ENCODE data around the gene CPEB4. TPM values are rescaled to one million over a fixed set of nuclear protein-coding genes. Genes with fewer than 3 reads are reported as not detected.
A peak's percentile ranks its signal among the peaks of the same experiment; 100 is the strongest.

CPEB4 gene
- total and polyA plus RNA-seq, 5 experiments from 2014 or later, result 1.2 to 16.0 (median 4.4) TPM

- no peak overlapping the region for H3K4me3 Mint-ChIP-seq
- peak overlapping the region in 5 of 10 donors; percentile 8 to 59 (median 10) for H3K27ac Mint-ChIP-seq
- no peaks in the 10 kb centered on the region for H3K9me3 Mint-ChIP-seq
- ATAC-seq, result no peak
- peaks cover 15 to 43% (median 39%) of the 10 kb centered on the region in 4 donors for H3K4me1 Mint-ChIP-seq
- peaks cover 0 to 18% (median 5%) of the 10 kb centered on the region in 3 donors for H3K36me3 Mint-ChIP-seq
- no peak for DNase-seq
- POLR2A ChIA-PET, result no interaction called here
- no peaks in the 10 kb centered on the region for H3K27me3 Mint-ChIP-seq
Measured at GRCh38 chr5:173924899-173925298, 36.8 kb downstream of the CPEB4 start.

DNA sequence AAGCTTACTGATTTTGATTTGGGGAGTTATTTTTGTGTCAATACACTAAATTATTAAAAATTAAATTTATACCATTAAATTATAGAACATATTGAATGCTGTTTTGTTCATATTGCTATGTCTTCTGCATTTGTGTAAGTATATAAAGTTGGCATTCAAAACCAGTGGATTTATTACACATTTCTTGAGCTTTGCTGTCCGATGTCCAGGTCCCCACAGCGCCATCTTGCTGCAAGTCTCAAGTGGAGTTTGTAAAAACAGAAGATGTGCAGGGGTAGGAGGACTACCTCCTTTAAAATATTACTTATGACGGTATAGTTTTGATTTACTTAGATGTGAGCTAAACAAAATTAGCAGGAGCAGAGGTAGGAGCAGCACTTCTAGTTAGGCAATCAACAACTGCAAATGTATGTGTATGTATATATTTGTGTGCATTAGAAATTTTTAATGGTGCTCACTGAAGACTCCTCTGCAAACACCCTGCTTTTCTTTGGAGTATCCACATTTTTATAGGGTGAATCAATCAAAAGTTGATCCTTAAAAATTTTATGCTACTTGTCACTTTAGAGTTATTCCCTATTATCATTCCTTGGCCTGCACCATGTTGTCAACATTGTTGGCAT, 37.4 kb downstream of the CPEB4 start:
- peaks cover 15 to 41% (median 39%) of the 10 kb centered on the region in 4 donors for H3K4me1 Mint-ChIP-seq
- peaks cover 0 to 22% (median 5%) of the 10 kb centered on the region in 3 donors for H3K36me3 Mint-ChIP-seq
- POLR2A ChIA-PET, result interaction anchor here (1.0 kb wide), 1 partner anchor 40 kb away, joined by 3 read pairs; no protein-coding TSS in a partner anchor
- H3K9me3 Mint-ChIP-seq, result no peaks in the 10 kb centered on the region
- H3K4me3 Mint-ChIP-seq, result no peak overlapping the region
- no peaks in the 10 kb centered on the region for H3K27me3 Mint-ChIP-seq
- ATAC-seq, result peak; percentile 46 to 50
- H3K27ac Mint-ChIP-seq, result peak overlapping the region in 1 of 10 donors; percentile 37
- DNase-seq, result peak; percentile 15 to 67 (median 30)

GRCh38 chr5:173926359-173926758, 38.2 kb downstream of the CPEB4 start:
- Mint-ChIP-seq H3K27ac (no peak overlapping the region), H3K27me3 (no peaks in the 10 kb centered on the region), H3K9me3 (no peaks in the 10 kb centered on the region), H3K4me3 (no peak overlapping the region), H3K4me1 (peaks cover 15 to 35% (median 31%) of the 10 kb centered on the region in 4 donors), H3K36me3 (peaks cover under 1 to 22% (median 5%) of the 10 kb centered on the region in 3 donors)
- no peak for DNase-seq
- POLR2A ChIA-PET, result interaction anchor here (1.0 kb wide), 2 partner anchors 20 to 41 kb away, joined by 3 to 4 read pairs; no protein-coding TSS in a partner anchor
- ATAC-seq, result no peak

- DNase-seq (no peak), ATAC-seq (no peak)
- H3K4me3 Mint-ChIP-seq, result no peak overlapping the region
- H3K27me3 Mint-ChIP-seq, result no peaks in the 10 kb centered on the region
- POLR2A ChIA-PET, result no interaction called here
- peaks cover 13 to 21% (median 17%) of the 10 kb centered on the region in 4 donors for H3K4me1 Mint-ChIP-seq
- H3K27ac Mint-ChIP-seq, result no peak overlapping the region
- no peaks in the 10 kb centered on the region for H3K9me3 Mint-ChIP-seq
- peaks cover 5 to 34% (median 12%) of the 10 kb centered on the region in 3 donors for H3K36me3 Mint-ChIP-seq
Measured at GRCh38 chr5:173928871-173929574, 40.9 kb downstream of the CPEB4 start.

- Mint-ChIP-seq H3K9me3 (no peaks in the 10 kb centered on the region), H3K27ac (no peak overlapping the region), H3K4me1 (peaks cover 5 to 15% (median 9%) of the 10 kb centered on the region in 4 donors), H3K27me3 (no peaks in the 10 kb centered on the region), H3K36me3 (peaks cover 5 to 48% (median 17%) of the 10 kb centered on the region in 3 donors), H3K4me3 (no peak overlapping the region)
- DNase-seq (no peak), ATAC-seq (no peak)
- POLR2A ChIA-PET, result no interaction called here
Measured at GRCh38 chr5:173932695-173933139, 44.6 kb downstream of the CPEB4 start.

DNA sequence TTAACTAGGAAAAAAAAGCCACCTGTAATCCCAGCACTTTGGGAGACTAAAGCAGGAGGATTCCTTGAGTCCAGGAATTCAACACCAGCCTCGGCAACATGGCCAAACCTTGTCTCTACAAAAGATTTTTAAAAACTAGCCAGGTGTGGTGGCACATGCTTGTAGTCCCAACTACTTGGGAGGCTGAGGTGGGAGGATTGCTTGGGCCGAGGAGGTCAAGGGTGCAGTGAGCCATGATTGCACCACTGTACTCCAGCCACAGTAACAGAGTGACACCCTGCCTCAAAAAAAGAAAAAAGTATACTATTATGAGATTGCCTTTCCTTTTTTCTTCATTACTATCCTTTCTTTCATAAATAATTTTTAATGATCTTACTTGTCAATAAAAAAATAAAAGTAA, 45.8 kb downstream of the CPEB4 start:
- Mint-ChIP-seq H3K27ac (no peak overlapping the region), H3K4me1 (peaks cover 0 to 14% (median 8%) of the 10 kb centered on the region in 4 donors), H3K27me3 (no peaks in the 10 kb centered on the region), H3K4me3 (no peak overlapping the region), H3K36me3 (peaks cover 0 to 45% (median 17%) of the 10 kb centered on the region in 3 donors), H3K9me3 (no peaks in the 10 kb centered on the region)
- ATAC-seq (no peak), DNase-seq (no peak)
- POLR2A ChIA-PET, result no interaction called here

DNA sequence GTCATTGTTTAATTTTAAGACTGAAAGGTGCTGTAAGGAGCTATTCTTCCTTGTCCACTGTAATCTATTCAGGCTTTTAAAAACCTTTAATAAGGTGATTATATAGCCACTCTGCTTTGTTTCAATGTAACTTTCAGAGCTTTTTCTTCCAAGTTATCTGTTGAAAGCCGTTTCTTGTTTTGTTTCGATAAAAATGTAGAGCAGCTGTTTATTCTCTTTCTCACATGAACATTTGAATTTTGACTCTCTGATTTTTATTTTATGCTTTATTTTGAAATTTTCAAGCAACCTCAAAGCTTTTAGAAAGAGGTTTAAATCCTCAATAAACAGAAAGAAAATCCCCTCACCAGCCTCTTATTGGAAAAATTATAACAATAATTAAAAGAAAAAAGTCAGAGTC, 47.2 kb downstream of the CPEB4 start:
- Mint-ChIP-seq H3K4me3 (no peak overlapping the region), H3K9me3 (no peaks in the 10 kb centered on the region), H3K27me3 (no peaks in the 10 kb centered on the region), H3K36me3 (peaks cover 0 to 44% (median 17%) of the 10 kb centered on the region in 3 donors), H3K27ac (no peak overlapping the region), H3K4me1 (peaks cover 0 to 14% (median 7%) of the 10 kb centered on the region in 4 donors)
- no peak for ATAC-seq
- DNase-seq, result no peak
- POLR2A ChIA-PET, result interaction anchor here (0.5 kb wide), 1 partner anchor 257 kb away, joined by 3 read pairs; no protein-coding TSS in a partner anchor

DNA sequence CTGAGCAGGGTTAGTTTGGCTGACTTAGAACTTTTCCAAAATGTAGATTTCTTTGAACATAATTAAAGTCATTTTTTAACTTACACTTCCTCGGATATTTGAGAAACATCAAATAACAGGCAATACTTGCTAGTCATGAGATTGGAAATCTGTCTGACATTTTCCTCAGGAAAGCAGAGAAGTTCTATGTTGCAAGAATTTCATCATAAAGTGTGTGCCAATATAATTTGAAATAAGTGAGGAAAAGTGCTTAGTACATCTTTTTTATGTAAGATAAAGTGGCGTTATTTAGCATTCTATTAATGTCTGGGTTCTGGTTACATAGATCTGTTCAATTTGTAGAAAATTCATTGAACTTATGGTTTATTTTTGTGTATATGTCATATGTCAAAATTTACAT, 52.1 kb downstream of the CPEB4 start:
- no peak for ATAC-seq
- H3K27ac Mint-ChIP-seq, result peak overlapping the region in 1 of 10 donors; percentile 7

GRCh38 chr5:173941102-173941501, 53.0 kb downstream of the CPEB4 start:
- Mint-ChIP-seq H3K9me3 (no peaks in the 10 kb centered on the region), H3K4me1 (peaks cover 4 to 10% (median 8%) of the 10 kb centered on the region in 4 donors), H3K27me3 (no peaks in the 10 kb centered on the region), H3K36me3 (peaks cover 0 to 39% (median 6%) of the 10 kb centered on the region in 3 donors), H3K4me3 (no peak overlapping the region), H3K27ac (no peak overlapping the region)
- ATAC-seq (no peak), DNase-seq (no peak)
- POLR2A ChIA-PET, result no interaction called here

More for the DNA sequence above, 52.1 kb downstream of the CPEB4 start:
- H3K4me3 Mint-ChIP-seq, result no peak overlapping the region
- H3K36me3 Mint-ChIP-seq, result peaks cover 0 to 35% (median 2%) of the 10 kb centered on the region in 3 donors
- peaks cover 4 to 11% (median 8%) of the 10 kb centered on the region in 4 donors for H3K4me1 Mint-ChIP-seq
- POLR2A ChIA-PET, result no interaction called here
- H3K9me3 Mint-ChIP-seq, result no peaks in the 10 kb centered on the region
- no peaks in the 10 kb centered on the region for H3K27me3 Mint-ChIP-seq
- no peak for DNase-seq

DNA sequence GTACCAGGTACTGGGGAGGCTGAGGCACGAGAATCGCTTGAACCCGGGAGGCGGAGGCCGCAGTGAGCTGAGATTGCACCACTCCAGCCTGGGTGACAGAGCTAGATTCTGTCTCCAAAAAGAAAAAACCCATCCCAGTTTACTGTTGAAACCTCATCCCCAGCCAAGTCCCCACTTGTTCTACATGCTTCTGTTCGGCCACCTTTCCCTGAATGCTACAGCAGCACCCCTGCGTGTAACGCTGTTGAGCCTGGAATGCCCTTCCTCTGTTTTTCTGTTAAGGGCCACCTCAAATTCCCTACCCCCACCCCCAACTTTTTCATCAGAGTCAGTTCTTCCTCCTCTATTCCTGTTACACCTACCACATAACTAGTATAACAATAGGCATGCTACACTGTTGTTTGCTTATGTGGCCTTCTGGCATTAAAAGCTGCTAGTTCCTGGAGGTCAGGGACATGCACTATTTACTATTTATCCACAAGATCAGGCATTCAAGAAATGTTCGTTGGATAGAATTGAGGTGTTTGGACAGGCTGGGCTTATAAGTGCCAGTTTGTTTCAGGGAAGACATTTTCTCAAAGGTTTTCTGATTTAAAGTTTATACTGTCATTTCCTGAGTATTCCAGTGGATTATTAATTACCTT, 53.7 kb downstream of the CPEB4 start:
- H3K4me3 Mint-ChIP-seq, result no peak overlapping the region
- H3K27me3 Mint-ChIP-seq, result no peaks in the 10 kb centered on the region
- H3K9me3 Mint-ChIP-seq, result no peaks in the 10 kb centered on the region
- peaks cover 4 to 10% (median 6%) of the 10 kb centered on the region in 4 donors for H3K4me1 Mint-ChIP-seq
- POLR2A ChIA-PET, result no interaction called here
- H3K27ac Mint-ChIP-seq, result peak overlapping the region in 2 of 10 donors; percentile 30 to 40
- no peak for ATAC-seq
- peaks cover 0 to 45% (median 6%) of the 10 kb centered on the region in 3 donors for H3K36me3 Mint-ChIP-seq
- no peak for DNase-seq

DNA sequence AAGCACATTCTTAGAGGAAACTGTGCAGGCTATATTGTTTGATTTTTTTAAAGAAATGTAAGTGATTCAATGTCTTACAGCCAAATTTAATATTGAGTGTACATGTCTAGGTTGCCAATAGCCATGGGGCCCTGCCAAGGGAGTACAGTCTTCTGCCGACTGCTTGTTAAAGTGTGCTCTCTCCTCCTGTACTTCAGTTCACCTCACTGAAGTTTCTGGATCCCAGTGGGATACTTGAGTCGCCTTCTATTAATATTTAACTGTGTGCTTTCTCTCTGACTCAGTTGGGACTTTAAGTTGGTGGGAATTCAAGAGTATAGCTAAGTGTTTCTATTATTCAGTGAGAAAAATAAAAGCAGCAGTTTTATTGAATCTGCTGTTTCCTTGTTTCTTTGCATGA, 56.4 kb downstream of the CPEB4 start:
- POLR2A ChIA-PET, result no interaction called here
- H3K4me3 Mint-ChIP-seq, result no peak overlapping the region
- no peaks in the 10 kb centered on the region for H3K27me3 Mint-ChIP-seq
- DNase-seq, result no peak
- peaks cover 0 to 55% (median 11%) of the 10 kb centered on the region in 3 donors for H3K36me3 Mint-ChIP-seq
- ATAC-seq, result no peak
- H3K9me3 Mint-ChIP-seq, result no peaks in the 10 kb centered on the region
- no peak overlapping the region for H3K27ac Mint-ChIP-seq
- peaks cover 2 to 6% (median 2%) of the 10 kb centered on the region in 4 donors for H3K4me1 Mint-ChIP-seq

DNA sequence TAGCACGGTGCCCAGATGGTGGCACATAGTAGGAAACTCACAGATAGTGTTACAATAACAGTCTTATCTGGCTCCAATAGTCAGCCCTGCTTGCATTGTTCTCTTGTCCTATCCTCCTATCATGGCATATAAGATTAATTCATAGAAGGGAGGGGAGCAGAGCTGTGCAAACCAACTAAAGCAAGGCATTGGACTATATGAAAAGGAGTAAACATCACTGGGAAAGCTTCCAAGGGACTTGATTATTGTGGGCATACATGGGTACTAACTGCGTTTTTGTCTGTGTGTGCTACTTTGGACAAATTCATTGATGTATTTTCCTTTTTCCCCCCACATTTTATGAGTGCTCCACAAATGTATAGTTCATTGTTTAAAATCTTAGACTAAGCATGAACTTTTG, 57.0 kb downstream of the CPEB4 start:
- peaks cover 2 to 6% (median 2%) of the 10 kb centered on the region in 4 donors for H3K4me1 Mint-ChIP-seq
- DNase-seq, result no peak
- no peak for ATAC-seq
- no peaks in the 10 kb centered on the region for H3K9me3 Mint-ChIP-seq
- H3K27me3 Mint-ChIP-seq, result no peaks in the 10 kb centered on the region
- H3K27ac Mint-ChIP-seq, result no peak overlapping the region
- peaks cover 0 to 58% (median 11%) of the 10 kb centered on the region in 3 donors for H3K36me3 Mint-ChIP-seq
- POLR2A ChIA-PET, result no interaction called here
- no peak overlapping the region for H3K4me3 Mint-ChIP-seq

Data from naive thymus-derived CD8-positive, alpha-beta T cell (primary cell).